ENCODE results near the gene RRAGA.
"Not testable (repeated sequence)": the region's sequence is repeated elsewhere in the genome, so short reads cannot be mapped to it uniquely, and the experiment has no call there.

The RRAGA gene

DNA sequence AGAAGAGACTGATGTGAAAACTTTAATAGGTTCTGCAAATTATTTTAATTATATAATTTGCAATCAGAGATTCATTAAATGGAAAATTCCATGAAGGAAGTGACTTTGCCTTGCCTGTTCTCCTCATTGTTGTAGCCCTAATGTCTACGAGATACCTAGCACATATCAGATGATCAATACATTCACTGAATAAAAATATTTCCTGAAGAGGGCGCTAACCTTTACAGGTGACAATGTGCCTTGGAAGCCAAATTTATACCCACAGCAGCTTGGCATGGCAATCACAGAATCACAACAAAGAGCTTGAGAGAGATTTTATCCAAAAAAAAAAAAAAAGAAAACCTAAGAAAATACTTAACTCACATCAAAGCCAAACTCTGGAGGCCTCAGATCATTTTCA is 36.1 kb downstream of the RRAGA start:
- DNase-seq (ENCODE audit: low read depth in 2 of 3, low spot score in 2 of 3): no peak

- DNase-seq (ENCODE audit: low read depth in 2 of 3, low spot score in 2 of 3): no peak
These were observed 38.1 kb downstream of the RRAGA start for GRCh38 chr9:19087106-19088000.

DNA sequence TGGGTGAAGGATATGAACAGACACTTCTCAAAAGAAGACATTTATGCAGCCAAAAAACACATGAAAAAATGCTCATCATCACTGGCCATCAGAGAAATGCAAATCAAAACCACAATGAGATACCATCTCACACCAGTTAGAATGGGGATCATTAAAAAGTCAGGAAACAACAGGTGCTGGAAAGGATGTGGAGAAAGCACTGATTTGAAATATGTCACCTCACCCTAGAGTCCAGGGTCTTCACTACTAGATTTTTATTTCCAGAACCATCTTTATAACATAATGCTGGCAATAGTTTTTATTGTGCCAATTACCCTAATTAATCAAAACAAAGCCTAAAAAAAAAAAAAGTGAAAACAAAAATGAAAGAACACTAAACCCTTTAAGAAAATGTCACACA is 48.2 kb downstream of the RRAGA start:
- not testable (repeated sequence) for DNase-seq (ENCODE audit: low read depth in 2 of 3, low spot score in 2 of 3)
